ENCODE measurements around the gene ARHGEF18.

The ARHGEF18 gene

DNA sequence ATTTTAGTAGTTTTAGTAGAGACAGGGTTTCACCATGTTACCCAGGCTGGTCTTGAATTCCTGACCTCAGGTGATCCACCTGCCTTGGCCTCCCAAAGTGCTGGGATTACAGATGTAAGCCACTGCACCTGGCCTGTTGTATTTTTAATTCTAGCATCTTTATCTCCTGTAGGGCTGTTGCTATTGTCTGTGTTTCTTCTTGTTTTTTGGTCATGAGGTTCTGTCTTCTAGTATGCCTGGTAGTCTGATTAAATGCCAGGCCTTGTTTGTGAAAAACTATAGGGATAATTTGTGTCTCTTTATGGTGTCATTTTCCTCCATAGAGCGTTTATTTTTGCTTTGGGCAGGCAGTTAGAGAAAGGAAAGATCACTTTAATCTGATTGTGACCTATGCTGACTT, 3.1 kb downstream of the ARHGEF18 start:
- no peak for ATAC-seq
- TF ChIP-seq BACH2 (CRISPR knock-in tag; IDR thresholded peaks at IDR 0.05; ENCODE audit: borderline replicate concordance) (no peak), ZNF565 (CRISPR knock-in tag; conservative IDR thresholded peaks at IDR 0.05; ENCODE audit: low read depth) (no peak), ARNTL (CRISPR knock-in tag; IDR thresholded peaks at IDR 0.05; ENCODE audit: borderline replicate concordance, low read depth) (no peak), ZNF8 (CRISPR knock-in tag; IDR thresholded peaks at IDR 0.05) (no peak), ZFP3 (CRISPR knock-in tag; IDR thresholded peaks at IDR 0.05) (no peak), ISL1 (CRISPR knock-in tag; IDR thresholded peaks at IDR 0.05) (no peak), ZC3H10 (CRISPR knock-in tag; IDR thresholded peaks at IDR 0.05) (no peak), GLIS3 (CRISPR knock-in tag; IDR thresholded peaks at IDR 0.05) (no peak), ZNF70 (CRISPR knock-in tag; IDR thresholded peaks at IDR 0.05) (no peak)
- TF ChIP-seq, protein P1, sequence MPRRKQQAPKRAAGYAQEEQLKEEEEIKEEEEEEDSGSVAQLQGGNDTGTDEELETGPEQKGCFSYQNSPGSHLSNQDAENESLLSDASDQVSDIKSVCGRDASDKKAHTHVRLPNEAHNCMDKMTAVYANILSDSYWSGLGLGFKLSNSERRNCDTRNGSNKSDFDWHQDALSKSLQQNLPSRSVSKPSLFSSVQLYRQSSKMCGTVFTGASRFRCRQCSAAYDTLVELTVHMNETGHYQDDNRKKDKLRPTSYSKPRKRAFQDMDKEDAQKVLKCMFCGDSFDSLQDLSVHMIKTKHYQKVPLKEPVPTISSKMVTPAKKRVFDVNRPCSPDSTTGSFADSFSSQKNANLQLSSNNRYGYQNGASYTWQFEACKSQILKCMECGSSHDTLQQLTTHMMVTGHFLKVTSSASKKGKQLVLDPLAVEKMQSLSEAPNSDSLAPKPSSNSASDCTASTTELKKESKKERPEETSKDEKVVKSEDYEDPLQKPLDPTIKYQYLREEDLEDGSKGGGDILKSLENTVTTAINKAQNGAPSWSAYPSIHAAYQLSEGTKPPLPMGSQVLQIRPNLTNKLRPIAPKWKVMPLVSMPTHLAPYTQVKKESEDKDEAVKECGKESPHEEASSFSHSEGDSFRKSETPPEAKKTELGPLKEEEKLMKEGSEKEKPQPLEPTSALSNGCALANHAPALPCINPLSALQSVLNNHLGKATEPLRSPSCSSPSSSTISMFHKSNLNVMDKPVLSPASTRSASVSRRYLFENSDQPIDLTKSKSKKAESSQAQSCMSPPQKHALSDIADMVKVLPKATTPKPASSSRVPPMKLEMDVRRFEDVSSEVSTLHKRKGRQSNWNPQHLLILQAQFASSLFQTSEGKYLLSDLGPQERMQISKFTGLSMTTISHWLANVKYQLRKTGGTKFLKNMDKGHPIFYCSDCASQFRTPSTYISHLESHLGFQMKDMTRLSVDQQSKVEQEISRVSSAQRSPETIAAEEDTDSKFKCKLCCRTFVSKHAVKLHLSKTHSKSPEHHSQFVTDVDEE (CRISPR knock-in tag; IDR thresholded peaks at IDR 0.05), result no peak
- TF ChIP-seq, protein P2, sequence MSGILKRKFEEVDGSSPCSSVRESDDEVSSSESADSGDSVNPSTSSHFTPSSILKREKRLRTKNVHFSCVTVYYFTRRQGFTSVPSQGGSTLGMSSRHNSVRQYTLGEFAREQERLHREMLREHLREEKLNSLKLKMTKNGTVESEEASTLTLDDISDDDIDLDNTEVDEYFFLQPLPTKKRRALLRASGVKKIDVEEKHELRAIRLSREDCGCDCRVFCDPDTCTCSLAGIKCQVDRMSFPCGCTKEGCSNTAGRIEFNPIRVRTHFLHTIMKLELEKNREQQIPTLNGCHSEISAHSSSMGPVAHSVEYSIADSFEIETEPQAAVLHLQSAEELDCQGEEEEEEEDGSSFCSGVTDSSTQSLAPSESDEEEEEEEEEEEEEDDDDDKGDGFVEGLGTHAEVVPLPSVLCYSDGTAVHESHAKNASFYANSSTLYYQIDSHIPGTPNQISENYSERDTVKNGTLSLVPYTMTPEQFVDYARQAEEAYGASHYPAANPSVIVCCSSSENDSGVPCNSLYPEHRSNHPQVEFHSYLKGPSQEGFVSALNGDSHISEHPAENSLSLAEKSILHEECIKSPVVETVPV (CRISPR knock-in tag; IDR thresholded peaks at IDR 0.05), result no peak

DNA sequence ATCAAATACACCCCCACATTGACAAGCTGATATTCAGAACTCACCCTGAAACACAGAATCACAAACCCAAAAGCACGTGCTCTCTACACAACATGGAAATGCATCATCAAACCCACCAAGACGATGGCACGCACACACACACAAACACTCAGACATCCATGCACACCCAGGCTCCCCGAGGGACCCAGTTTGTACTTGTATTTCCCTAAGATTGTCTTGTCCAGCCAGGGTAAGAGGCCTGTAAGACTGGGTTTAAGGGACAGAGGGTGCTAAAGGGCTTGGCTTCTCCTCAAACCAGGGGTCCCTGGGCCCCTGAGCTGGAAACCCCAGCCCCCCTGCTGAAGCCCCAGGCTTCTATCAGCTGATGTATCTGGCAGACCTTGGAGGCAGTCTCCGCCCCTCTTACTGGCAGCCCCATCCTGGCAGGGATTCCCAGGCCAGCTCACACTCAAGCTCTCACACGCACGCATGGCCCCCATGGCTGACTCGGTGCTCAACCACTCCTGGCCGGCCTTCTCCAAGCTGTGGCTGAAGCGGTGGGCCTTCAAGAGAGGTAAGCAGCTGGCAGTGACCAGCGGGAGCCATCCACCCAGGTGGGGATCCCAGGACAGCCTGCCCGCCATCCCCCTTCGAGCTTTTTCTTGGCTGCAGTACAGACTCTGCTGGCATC, 6.5 kb downstream of the ARHGEF18 start:
- peak; percentile 23 for ATAC-seq
- TF ChIP-seq RARB (CRISPR knock-in tag; IDR thresholded peaks at IDR 0.05) (no peak), ESRRG (CRISPR knock-in tag; IDR thresholded peaks at IDR 0.05) (no peak), ZNF70 (CRISPR knock-in tag; IDR thresholded peaks at IDR 0.05) (no peak), SNAI2 (CRISPR knock-in tag; IDR thresholded peaks at IDR 0.05) (no peak), ISL1 (CRISPR knock-in tag; IDR thresholded peaks at IDR 0.05) (no peak)
- TF ChIP-seq, protein P2 (CRISPR knock-in tag; IDR thresholded peaks at IDR 0.05), result no peak

DNA sequence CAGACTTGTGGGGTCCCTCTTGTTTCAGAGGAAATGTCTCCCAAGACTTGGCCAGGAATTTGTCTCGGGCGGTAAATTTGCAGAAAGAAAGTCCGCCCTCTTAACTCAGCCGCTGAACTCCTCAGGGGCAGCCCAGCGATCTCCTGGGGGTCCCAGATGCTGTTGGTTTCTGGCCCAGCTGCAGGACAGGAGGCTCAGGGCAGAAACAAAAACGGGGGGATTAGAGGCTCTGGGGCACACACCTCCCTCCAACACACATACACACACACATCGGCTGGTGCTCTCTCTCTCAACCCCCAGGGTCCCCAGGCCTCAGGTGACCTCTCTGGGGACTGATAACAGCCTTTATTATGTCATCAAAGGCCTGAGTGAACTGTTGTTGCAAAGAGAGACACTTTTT, 7.1 kb downstream of the ARHGEF18 start:
- no peak for ATAC-seq
- TF ChIP-seq GLIS3 (CRISPR knock-in tag; IDR thresholded peaks at IDR 0.05), result no peak
- TF ChIP-seq ZNF70 (CRISPR knock-in tag; IDR thresholded peaks at IDR 0.05), result no peak
- no peak for TF ChIP-seq ISL1 (CRISPR knock-in tag; IDR thresholded peaks at IDR 0.05)
- no peak for TF ChIP-seq CSDC2 (CRISPR knock-in tag; IDR thresholded peaks at IDR 0.05)
- no peak for TF ChIP-seq ZC3H10 (CRISPR knock-in tag; IDR thresholded peaks at IDR 0.05)
- TF ChIP-seq RARB (CRISPR knock-in tag; IDR thresholded peaks at IDR 0.05), result no peak
- TF ChIP-seq, protein P3, sequence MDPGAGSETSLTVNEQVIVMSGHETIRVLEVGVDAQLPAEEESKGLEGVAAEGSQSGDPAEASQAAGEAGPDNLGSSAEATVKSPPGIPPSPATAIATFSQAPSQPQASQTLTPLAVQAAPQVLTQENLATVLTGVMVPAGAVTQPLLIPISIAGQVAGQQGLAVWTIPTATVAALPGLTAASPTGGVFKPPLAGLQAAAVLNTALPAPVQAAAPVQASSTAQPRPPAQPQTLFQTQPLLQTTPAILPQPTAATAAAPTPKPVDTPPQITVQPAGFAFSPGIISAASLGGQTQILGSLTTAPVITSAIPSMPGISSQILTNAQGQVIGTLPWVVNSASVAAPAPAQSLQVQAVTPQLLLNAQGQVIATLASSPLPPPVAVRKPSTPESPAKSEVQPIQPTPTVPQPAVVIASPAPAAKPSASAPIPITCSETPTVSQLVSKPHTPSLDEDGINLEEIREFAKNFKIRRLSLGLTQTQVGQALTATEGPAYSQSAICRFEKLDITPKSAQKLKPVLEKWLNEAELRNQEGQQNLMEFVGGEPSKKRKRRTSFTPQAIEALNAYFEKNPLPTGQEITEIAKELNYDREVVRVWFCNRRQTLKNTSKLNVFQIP (CRISPR knock-in tag; IDR thresholded peaks at IDR 0.05; ENCODE audit: borderline replicate concordance, low read depth), result no peak
- TF ChIP-seq, protein P1 (CRISPR knock-in tag; IDR thresholded peaks at IDR 0.05), result no peak
- TF ChIP-seq, protein P4, sequence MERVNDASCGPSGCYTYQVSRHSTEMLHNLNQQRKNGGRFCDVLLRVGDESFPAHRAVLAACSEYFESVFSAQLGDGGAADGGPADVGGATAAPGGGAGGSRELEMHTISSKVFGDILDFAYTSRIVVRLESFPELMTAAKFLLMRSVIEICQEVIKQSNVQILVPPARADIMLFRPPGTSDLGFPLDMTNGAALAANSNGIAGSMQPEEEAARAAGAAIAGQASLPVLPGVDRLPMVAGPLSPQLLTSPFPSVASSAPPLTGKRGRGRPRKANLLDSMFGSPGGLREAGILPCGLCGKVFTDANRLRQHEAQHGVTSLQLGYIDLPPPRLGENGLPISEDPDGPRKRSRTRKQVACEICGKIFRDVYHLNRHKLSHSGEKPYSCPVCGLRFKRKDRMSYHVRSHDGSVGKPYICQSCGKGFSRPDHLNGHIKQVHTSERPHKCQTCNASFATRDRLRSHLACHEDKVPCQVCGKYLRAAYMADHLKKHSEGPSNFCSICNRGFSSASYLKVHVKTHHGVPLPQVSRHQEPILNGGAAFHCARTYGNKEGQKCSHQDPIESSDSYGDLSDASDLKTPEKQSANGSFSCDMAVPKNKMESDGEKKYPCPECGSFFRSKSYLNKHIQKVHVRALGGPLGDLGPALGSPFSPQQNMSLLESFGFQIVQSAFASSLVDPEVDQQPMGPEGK (CRISPR knock-in tag; IDR thresholded peaks at IDR 0.05; ENCODE audit: borderline replicate concordance), result no peak
